ENCODE results near the gene CARNS1.

GRCh38 chr11:67429038-67429668 lies 13.7 kb downstream of the CARNS1 start:
- no peak for TF ChIP-seq CTCF (conservative IDR thresholded peaks at IDR 0.05 in 1 of 2, IDR thresholded peaks at IDR 0.05 in 1 of 2; ENCODE audit: extremely low read depth in 1 of 2, insufficient read depth in 1 of 2, low read depth in 1 of 2, low read length in 2 of 2)
- TF ChIP-seq EZH2 (IDR thresholded peaks at IDR 0.05; ENCODE audit: borderline replicate concordance, low read length), result no peak

Measured in mammary epithelial cell (primary cell).